22Rv1 (cell line): ENCODE data around the gene ZNF33A.
A peak's percentile ranks its signal among the peaks of the same experiment; 100 is the strongest.
"Not testable (repeated sequence)": the region's sequence is repeated elsewhere in the genome, so short reads cannot be mapped to it uniquely, and the experiment has no call there.

Experiments
- H3K27ac ChIP-seq: fragments of 450-650 bp; 2 replicates; pipeline ENCODE4 v1.5.1; 2017
- ZFX ChIP-seq: fragments of 450-650 bp; IDR thresholded peaks from 2 replicates; pipeline ENCODE4 v1.6.1; 2017; ENCODE audit warnings: antibody characterized with exemption, borderline replicate concordance
- TF ChIP-seq, protein P1 (sequence below): fragments of 450-650 bp; IDR thresholded peaks from 2 replicates; pipeline ENCODE4 v1.5.1; 2017; ENCODE audit warnings: mild to moderate bottlenecking

Gene ZNF33A

DNA sequence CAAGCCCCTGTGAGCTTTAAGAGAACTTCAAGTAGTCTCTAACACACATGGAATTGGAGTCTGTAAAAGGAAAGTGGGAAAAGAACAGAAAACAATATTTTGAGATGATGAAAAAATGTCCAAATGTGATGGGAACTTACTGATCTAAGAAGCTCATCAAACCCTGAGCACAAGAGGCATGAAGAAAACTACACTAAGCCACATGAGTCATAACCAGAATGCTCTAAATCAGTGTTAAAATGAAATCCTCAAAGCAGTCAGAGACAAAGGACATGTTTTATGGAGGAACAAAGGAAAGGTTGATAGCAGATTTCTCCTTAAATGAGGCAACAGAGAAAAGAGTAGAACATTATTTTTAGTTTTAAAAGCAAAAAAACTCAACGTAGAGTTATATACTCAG is 37.2 kb downstream of the ZNF33A start:
- TF ChIP-seq ZFX, result no peak
- TF ChIP-seq, protein P1, sequence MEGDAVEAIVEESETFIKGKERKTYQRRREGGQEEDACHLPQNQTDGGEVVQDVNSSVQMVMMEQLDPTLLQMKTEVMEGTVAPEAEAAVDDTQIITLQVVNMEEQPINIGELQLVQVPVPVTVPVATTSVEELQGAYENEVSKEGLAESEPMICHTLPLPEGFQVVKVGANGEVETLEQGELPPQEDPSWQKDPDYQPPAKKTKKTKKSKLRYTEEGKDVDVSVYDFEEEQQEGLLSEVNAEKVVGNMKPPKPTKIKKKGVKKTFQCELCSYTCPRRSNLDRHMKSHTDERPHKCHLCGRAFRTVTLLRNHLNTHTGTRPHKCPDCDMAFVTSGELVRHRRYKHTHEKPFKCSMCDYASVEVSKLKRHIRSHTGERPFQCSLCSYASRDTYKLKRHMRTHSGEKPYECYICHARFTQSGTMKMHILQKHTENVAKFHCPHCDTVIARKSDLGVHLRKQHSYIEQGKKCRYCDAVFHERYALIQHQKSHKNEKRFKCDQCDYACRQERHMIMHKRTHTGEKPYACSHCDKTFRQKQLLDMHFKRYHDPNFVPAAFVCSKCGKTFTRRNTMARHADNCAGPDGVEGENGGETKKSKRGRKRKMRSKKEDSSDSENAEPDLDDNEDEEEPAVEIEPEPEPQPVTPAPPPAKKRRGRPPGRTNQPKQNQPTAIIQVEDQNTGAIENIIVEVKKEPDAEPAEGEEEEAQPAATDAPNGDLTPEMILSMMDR, result no peak
- no peak overlapping the region for H3K27ac ChIP-seq

DNA sequence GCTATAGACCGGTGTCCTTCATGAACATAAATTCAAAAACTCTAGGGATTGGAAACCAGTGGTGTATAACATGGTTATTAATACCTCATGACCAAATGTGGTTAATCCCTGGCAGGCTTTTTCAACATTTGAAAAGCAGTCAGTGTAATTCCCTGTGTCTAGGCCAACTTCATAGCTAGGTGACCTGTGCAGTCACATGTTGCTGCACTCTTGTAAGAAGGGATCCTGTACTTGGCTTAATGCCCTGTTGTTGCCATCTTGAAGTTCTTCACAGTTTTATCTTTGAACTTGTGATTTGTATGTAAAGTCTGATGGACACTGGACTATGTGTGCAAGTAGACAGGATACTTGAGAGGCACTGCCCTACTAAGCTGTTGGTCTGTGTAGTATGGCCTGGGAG is 39.7 kb downstream of the ZNF33A start:
- no peak overlapping the region for H3K27ac ChIP-seq
- TF ChIP-seq, protein P1, result no peak
- no peak for TF ChIP-seq ZFX

DNA sequence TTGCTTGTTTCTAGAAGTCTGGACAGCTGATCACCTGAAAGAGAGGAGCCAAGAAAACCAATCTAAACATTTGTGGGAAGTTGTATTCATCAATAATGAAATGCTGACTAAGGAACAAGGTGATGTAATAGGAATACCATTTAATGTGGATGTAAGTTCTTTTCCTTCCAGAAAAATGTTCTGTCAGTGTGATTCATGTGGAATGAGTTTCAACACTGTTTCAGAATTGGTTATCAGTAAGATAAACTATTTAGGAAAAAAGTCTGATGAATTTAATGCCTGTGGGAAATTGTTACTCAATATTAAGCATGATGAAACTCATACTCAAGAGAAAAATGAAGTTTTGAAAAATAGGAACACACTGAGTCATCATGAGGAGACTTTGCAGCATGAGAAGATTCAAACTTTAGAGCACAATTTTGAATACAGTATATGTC is 43.9 kb downstream of the ZNF33A start:
- H3K27ac ChIP-seq, result no peak overlapping the region
- TF ChIP-seq ZFX, result no peak
- TF ChIP-seq, protein P1, result no peak

DNA sequence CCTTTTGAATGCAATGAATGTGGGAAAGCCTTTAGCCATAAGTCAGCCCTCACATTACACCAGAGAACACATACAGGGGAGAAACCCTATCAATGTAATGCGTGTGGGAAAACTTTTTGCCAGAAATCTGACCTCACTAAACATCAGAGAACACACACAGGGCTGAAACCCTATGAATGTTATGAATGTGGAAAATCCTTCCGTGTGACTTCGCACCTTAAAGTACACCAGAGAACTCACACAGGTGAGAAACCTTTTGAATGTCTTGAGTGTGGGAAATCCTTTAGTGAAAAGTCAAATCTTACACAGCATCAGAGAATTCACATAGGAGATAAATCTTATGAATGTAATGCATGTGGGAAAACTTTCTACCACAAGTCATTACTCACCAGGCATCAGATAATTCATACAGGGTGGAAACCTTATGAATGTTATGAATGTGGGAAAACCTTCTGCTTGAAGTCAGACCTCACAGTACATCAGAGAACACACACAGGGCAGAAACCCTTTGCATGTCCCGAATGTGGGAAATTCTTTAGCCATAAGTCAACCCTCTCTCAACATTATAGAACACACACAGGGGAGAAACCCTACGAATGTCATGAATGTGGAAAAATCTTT is 44.9 kb downstream of the ZNF33A start:
- H3K27ac ChIP-seq, result not testable (repeated sequence)

DNA sequence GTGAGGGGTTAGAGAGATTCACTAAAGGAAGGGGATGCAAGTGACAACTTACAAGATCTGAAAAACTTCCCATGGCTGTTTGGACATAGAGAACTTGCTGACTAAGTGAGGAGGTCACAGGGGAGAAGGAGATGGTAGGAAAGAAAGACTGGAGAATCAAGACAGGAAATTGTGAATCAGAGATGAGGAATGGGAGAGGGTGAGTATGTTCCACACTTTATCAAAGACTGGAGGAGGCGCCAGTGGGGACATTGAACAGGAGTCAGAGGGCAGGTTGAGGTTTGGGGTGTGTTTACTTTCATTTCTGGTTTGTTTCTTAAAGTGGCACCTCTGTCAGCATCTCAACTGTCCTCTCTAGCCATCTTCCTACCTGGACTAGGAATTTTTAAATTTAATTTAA is 59.2 kb downstream of the ZNF33A start:
- not testable (repeated sequence) for H3K27ac ChIP-seq

DNA sequence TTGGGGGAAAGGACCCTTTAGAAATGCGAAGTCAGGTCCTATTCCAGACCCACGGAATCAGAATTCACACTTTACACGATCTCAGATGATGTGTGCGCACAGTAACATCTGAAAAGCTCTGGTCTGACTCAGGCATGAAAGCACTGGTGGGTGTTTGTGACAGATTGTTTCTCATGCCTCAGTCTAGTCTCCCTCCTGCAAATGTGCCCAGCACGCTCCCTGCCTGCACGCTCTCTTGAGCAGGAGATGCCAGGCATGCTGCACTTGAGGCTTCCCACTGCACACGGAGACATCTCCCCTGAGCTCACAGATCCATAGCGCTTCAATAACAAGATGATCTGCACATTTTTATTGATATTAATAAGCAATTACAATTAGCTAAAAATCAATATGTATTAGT is 60.0 kb downstream of the ZNF33A start:
- TF ChIP-seq, protein P1, result no peak
- no peak for TF ChIP-seq ZFX
- H3K27ac ChIP-seq, result no peak overlapping the region

DNA sequence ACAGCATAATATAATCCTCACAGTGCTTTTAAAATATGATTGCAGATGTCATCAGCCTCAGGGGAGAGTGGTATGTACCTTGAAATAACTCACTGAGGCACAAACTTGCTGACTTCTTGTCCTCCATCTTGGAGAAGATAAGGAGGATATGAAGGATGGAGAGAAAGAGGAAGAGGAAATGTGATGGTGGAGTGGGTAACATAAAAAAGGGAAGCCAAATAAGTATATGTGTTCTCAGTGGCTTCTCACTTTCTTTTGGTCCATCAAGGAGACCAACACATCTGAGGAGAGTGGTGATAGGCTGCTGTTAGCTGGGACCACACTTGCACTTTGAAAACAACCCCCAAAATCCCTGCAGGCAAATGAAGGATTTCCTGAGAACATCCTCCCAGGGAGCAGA is 62.1 kb downstream of the ZNF33A start:
- TF ChIP-seq, protein P1, result no peak
- TF ChIP-seq ZFX, result no peak

DNA sequence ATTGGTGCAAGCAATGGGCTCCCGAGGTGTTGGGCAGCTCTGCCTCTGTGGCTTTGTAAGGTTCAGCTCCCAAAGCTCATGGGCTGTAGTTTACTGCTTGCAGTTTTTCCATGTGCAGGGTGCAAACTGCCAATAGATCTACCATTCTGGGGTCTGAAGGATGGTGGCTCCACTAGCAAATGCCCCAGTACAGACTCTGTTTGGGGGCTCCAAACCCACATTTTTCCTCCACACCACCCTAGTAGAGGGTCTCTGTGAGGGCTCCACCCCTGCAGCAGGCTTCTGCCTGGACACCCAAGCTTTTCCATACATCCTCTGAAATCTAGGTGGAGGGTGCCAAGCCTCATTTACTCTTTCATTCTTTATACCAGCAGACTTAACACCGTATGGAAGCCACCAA is 66.2 kb downstream of the ZNF33A start:
- H3K27ac ChIP-seq, result no peak overlapping the region
- TF ChIP-seq ZFX, result no peak
- TF ChIP-seq, protein P1, result no peak

More for the DNA sequence above, 62.1 kb downstream of the ZNF33A start:
- H3K27ac ChIP-seq, result no peak overlapping the region

DNA sequence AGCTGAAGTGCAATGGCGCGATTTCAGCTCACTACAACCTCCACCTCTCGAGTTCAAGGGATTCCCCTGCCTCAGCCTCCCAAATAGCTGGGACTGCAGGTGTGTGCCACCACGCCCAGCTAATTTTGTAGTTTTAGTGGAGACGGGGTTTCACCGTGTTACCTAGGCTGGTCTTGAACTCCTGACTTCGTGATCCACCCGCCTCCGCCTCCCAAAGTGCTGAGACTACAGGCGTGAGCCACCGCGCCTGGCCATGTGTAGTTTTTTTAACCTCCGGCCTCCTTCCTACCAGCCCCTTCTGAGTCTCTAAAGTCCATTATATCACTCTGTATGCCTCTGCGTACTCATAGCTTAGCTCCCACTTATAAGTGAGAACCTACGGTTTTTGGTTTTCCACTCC is 82.8 kb downstream of the ZNF33A start:
- peak overlapping the region; percentile 66; the same call in 1 of the 2 replicates for H3K27ac ChIP-seq
